ENCODE data around the gene NECTIN4. TPM values are rescaled to one million over a fixed set of nuclear protein-coding genes. Genes with fewer than 3 reads are reported as not detected.
"Not testable (repeated sequence)": the region's sequence is repeated elsewhere in the genome, so short reads cannot be mapped to it uniquely, and the experiment has no call there.

The NECTIN4 gene
- total RNA-seq, 1 donor from 2014 or later, result 0.05 TPM

- DNase-seq, result no peak
- peaks cover 16% of the 10 kb centered on the region for H3K36me3 Mint-ChIP-seq (ENCODE audit: low read depth)
- H3K27me3 Mint-ChIP-seq, result no peaks in the 10 kb centered on the region
- no peak overlapping the region for H3K27ac Mint-ChIP-seq
- no peak overlapping the region for H3K4me3 Mint-ChIP-seq
- peaks cover 4% of the 10 kb centered on the region for H3K9me3 Mint-ChIP-seq
- intact Hi-C loops (cut with micrococcal nuclease), result no loop called here
- H3K4me1 Mint-ChIP-seq, result peaks cover 16% of the 10 kb centered on the region
Observed at GRCh38 chr1:161031874-161032273, 57.5 kb downstream of the NECTIN4 start.

GRCh38 chr1:161029466-161029865 lies 59.9 kb downstream of the NECTIN4 start:
- Mint-ChIP-seq H3K4me1 (peaks cover 19% of the 10 kb centered on the region), H3K36me3 (ENCODE audit: low read depth) (peaks cover 21% of the 10 kb centered on the region)
- H3K27ac Mint-ChIP-seq; H3K9me3 Mint-ChIP-seq; DNase-seq; H3K27me3 Mint-ChIP-seq; intact Hi-C loops (cut with micrococcal nuclease); H3K4me3 Mint-ChIP-seq: not testable (repeated sequence)

- H3K9me3 Mint-ChIP-seq; H3K4me1 Mint-ChIP-seq; H3K4me3 Mint-ChIP-seq; DNase-seq; H3K27me3 Mint-ChIP-seq; intact Hi-C loops (cut with micrococcal nuclease): not testable (repeated sequence)
- Mint-ChIP-seq H3K27ac (peak overlapping the region; percentile 2), H3K36me3 (ENCODE audit: low read depth) (peaks cover 16% of the 10 kb centered on the region)
Observed at GRCh38 chr1:161026954-161027353, 62.4 kb downstream of the NECTIN4 start.

- H3K27ac Mint-ChIP-seq, result peak overlapping the region; percentile 52
- intact Hi-C loops (cut with micrococcal nuclease), result loop anchor here (1.0 kb wide), 1 partner anchor 46 kb away; no protein-coding TSS in a partner anchor
- DNase-seq, result peak; percentile 53
- H3K4me1 Mint-ChIP-seq, result peaks cover 40% of the 10 kb centered on the region
- peak overlapping the region; percentile 40 for H3K4me3 Mint-ChIP-seq
- H3K36me3 Mint-ChIP-seq (ENCODE audit: low read depth), result peaks cover 10% of the 10 kb centered on the region
- H3K27me3 Mint-ChIP-seq, H3K9me3 Mint-ChIP-seq: not testable (repeated sequence)
Observed at GRCh38 chr1:161022432-161022831, 66.9 kb downstream of the NECTIN4 start.

- Mint-ChIP-seq H3K27ac (peak overlapping the region; percentile 86), H3K4me3 (peak overlapping the region; percentile 94), H3K4me1 (peaks cover 38% of the 10 kb centered on the region), H3K9me3 (peaks cover 3% of the 10 kb centered on the region), H3K36me3 (ENCODE audit: low read depth) (peaks cover 7% of the 10 kb centered on the region), H3K27me3 (no peaks in the 10 kb centered on the region)
- no peak for DNase-seq
- intact Hi-C loops (cut with micrococcal nuclease), result loop anchor here (1.0 to 2.0 kb wide), 3 partner anchors 9 to 46 kb away; partner anchors contain the start of gene TSTD1
Observed at GRCh38 chr1:161021970-161022353, 67.4 kb downstream of the NECTIN4 start.

GRCh38 chr1:161021165-161021969 lies 68.0 kb downstream of the NECTIN4 start:
- H3K27me3 Mint-ChIP-seq, result no peaks in the 10 kb centered on the region
- H3K4me1 Mint-ChIP-seq, result peaks cover 38% of the 10 kb centered on the region
- no peaks in the 10 kb centered on the region for H3K9me3 Mint-ChIP-seq
- peak overlapping the region; percentile 94 for H3K4me3 Mint-ChIP-seq
- intact Hi-C loops (cut with micrococcal nuclease), result loop anchor here (1.0 to 2.0 kb wide), 2 partner anchors 8 to 17 kb away; partner anchors contain the start of gene TSTD1
- H3K27ac Mint-ChIP-seq, result peak overlapping the region; percentile 86
- H3K36me3 Mint-ChIP-seq (ENCODE audit: low read depth), result peaks cover 5% of the 10 kb centered on the region
- peak; percentile 94 for DNase-seq

Other genes with a start within 250 kb of the NECTIN4 start
- not detected in 2 replicates for gene CD244, start 226.7 kb downstream of the NECTIN4 start, total RNA-seq
- gene ITLN1, start 204.4 kb downstream of the NECTIN4 start, total RNA-seq, result not detected in 2 replicates
- gene ITLN2, start 134.7 kb downstream of the NECTIN4 start, total RNA-seq, result not detected in 2 replicates
- 9.1 and 21.4 TPM in 2 replicates for gene F11R, start 68.4 kb downstream of the NECTIN4 start, total RNA-seq
- gene TSTD1, start 50.6 kb downstream of the NECTIN4 start, total RNA-seq, result 41.7 and 49.7 TPM in 2 replicates
- gene USF1, start 43.6 kb downstream of the NECTIN4 start, total RNA-seq, result 46.5 and 48.6 TPM in 2 replicates
- gene ARHGAP30, start 19.7 kb downstream of the NECTIN4 start, total RNA-seq, result 134 and 139 TPM in 2 replicates
- gene KLHDC9, start 8.8 kb upstream of the NECTIN4 start, total RNA-seq, result not detected in 2 replicates
- 173 and 178 TPM in 2 replicates for gene PFDN2, start 28.5 kb upstream of the NECTIN4 start, total RNA-seq
- 46.7 and 48.2 TPM in 2 replicates for gene NIT1, start 28.5 kb upstream of the NECTIN4 start, total RNA-seq
- 45.7 and 46.2 TPM in 2 replicates for gene DEDD, start 43.1 kb upstream of the NECTIN4 start, total RNA-seq
- gene UFC1, start 64.4 kb upstream of the NECTIN4 start, total RNA-seq, result 84.2 and 86.6 TPM in 2 replicates
- 32.7 and 34.7 TPM in 2 replicates for gene USP21, start 69.9 kb upstream of the NECTIN4 start, total RNA-seq
- gene PPOX, start 76.9 kb upstream of the NECTIN4 start, total RNA-seq, result 28.6 and 31.1 TPM in 2 replicates
- 65.1 and 69.9 TPM in 2 replicates for gene B4GALT3, start 87.9 kb upstream of the NECTIN4 start, total RNA-seq
- gene ADAMTS4, start 109.5 kb upstream of the NECTIN4 start, total RNA-seq, result 0.33 and 0.66 TPM in 2 replicates
- 88.4 and 89.6 TPM in 2 replicates for gene NDUFS2, start 112.8 kb upstream of the NECTIN4 start, total RNA-seq
- 0.63 TPM in 1 of 2 replicates, not detected in the other for gene FCER1G, start 125.7 kb upstream of the NECTIN4 start, total RNA-seq
- not detected in 2 replicates for gene APOA2, start 134.1 kb upstream of the NECTIN4 start, total RNA-seq
- gene TOMM40L, start 136.5 kb upstream of the NECTIN4 start, total RNA-seq, result 25.6 and 28.4 TPM in 2 replicates
- not detected in 2 replicates for gene NR1I3, start 148.6 kb upstream of the NECTIN4 start, total RNA-seq
- gene PCP4L1, start 169.2 kb upstream of the NECTIN4 start, total RNA-seq, result 0.14 TPM in 1 of 2 replicates, not detected in the other
- gene MPZ, start 220.4 kb upstream of the NECTIN4 start, total RNA-seq, result 2.8 and 3.0 TPM in 2 replicates
- 174 and 182 TPM in 2 replicates for gene SDHC, start 224.8 kb upstream of the NECTIN4 start, total RNA-seq

Data from activated CD4-positive, alpha-beta T cell treated with anti-CD3 and anti-CD28 coated beads, Interleukin-2, amount 10 ng/mL, durations not matched to agents 24 days and 14 days (primary cell).